GM21526 (cell line): ENCODE measurements around the gene NSA2.

ENCODE experiments used
- ATAC-seq: cut with Tn5 transposase; IDR thresholded peaks from one replicate; pipeline ENCODE4 v1.9.1; 2021; ENCODE audit warnings: moderate library complexity; ENCODE audit not compliant: unreplicated experiment, low FRiP score

NSA2 gene

DNA sequence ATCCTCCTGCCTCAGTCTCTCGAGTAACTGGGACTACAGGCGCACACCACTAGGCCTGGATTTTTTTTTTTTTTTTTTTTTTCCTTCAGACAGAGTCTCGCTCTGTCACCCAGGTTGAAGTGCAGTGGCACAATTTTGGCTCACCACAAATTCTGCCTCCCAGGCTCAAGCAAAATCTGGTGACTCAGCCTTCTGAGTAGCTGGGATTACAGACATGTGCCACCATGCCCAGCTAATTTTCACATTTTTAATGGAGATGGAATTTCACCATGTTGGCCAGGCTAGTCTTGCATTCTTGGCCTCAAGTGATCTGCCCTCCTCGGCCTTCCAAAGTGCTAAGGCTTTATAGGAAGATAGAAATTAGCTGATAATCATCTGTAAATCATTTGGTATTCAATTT, 43.9 kb downstream of the NSA2 start:
- no peak for ATAC-seq

DNA sequence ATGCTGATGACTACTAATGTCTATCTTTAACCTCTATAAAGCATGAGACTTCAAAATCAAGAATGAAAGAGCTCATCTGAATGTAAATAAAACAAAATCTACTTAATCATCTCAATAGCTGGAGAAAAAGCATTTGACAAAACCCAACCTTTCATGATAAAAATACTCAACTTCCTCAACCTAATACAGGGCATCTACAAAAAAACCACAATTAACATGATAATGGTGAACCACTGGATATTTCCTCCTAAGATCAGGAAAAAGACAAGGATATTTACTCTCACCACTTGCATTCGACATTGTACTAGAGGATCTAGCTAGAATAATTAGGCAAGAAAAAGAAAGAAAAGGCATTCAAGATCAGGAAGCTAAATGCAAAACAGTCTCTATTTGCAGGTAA, 49.8 kb downstream of the NSA2 start:
- no peak for ATAC-seq

DNA sequence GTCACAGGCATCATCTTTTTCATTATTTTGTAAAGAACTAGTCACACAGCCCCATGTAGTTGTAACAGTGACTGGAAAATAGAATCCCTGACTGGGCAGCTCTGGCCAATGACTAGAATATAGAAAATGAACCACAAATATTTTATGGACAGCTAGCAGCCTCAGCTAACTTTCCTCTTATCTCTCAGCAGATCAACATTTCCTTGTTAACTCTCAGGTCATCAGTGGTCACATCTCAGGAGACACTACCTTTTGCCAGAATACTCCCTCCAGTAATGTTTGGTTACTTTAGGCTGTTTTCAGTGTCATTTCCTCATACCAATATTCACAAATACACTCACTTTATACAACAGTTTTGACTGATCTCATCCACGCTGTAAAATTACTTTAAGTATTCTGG, 55.2 kb downstream of the NSA2 start:
- ATAC-seq, result no peak

DNA sequence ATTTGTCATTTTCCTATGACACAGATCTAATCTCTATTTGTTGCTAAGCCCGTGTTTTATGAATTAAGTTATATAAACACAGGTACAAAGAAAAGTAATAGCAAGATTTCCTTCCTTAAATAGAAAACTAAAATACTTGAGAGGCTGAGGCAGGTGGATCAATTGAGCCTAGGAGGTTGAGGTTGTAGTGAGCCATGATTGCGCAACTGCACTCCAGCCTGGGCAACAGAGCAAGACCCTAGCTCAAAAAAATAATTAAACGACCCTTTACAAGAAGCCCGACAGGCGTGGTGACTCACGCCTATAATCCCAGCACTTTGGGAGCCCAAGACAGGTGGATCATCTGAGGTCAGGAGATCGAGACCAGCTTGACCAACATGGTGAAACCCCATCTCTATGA, 62.4 kb downstream of the NSA2 start:
- ATAC-seq, result no peak
